ENCODE measurements around the gene RNF31.

DNA sequence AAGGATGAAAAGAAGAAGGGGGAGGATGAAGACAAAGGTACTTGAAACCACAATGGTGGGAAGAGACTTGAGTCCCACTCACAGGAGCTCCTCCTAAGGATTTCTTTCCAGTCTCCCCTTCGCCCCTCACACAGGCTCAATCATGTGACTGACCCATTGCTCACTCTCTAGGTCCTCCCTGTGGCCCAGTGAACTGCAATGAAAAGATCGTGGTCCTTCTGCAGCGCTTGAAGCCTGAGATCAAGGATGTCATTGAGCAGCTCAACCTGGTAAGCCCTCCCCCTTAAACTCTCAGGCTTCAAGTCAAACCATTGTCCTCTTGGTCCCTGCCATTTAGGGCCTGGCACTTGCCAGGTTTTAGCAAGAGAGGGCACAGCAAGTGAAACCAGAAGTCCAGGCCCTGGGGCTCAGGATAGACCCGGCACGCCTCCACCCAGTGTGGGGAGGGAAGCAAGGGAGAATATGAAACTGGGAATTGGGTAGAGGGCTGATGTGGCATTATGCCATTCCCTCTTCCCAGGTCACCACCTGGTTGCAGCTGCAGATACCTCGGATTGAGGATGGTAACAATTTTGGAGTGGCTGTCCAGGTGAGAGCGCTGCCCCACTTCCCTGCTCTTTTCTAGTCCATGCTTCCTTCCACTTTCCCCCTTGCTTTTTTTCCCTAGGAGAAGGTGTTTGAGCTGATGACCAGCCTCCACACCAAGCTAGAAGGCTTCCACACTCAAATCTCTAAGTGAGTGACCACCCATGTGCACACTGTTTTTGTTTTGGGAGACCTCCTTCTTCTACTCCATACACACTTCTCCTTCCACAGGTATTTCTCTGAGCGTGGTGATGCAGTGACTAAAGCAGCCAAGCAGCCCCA is 9.5 kb upstream of the RNF31 start:
- TF ChIP-seq, protein P1, sequence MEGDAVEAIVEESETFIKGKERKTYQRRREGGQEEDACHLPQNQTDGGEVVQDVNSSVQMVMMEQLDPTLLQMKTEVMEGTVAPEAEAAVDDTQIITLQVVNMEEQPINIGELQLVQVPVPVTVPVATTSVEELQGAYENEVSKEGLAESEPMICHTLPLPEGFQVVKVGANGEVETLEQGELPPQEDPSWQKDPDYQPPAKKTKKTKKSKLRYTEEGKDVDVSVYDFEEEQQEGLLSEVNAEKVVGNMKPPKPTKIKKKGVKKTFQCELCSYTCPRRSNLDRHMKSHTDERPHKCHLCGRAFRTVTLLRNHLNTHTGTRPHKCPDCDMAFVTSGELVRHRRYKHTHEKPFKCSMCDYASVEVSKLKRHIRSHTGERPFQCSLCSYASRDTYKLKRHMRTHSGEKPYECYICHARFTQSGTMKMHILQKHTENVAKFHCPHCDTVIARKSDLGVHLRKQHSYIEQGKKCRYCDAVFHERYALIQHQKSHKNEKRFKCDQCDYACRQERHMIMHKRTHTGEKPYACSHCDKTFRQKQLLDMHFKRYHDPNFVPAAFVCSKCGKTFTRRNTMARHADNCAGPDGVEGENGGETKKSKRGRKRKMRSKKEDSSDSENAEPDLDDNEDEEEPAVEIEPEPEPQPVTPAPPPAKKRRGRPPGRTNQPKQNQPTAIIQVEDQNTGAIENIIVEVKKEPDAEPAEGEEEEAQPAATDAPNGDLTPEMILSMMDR (IDR thresholded peaks at IDR 0.05): no peak
- TF ChIP-seq POLR2A (IDR thresholded peaks at IDR 0.05): no peak

All from esophagus squamous epithelium (tissue), 4 donors.